Gastroesophageal sphincter (tissue), 3 donors: ENCODE measurements around the gene EWSR1.

Source experiments
- CTCF ChIP-seq, 4 experiments: fragments of 200-600 bp in 2 of 4; fragments of 450-650 bp in 2 of 4; sonication (generic) in 1 of 4; IDR thresholded peaks; one replicate each; pipeline ENCODE4 v1.5.1; 2017 to 2019; ENCODE audit warnings: antibody characterized with exemption in 4 of 4, mild to moderate bottlenecking in 2 of 4, moderate library complexity in 2 of 4
- EP300 ChIP-seq: sonication (generic); formaldehyde crosslinking; IDR thresholded peaks from one replicate; pipeline ENCODE4 v1.6.1; 2017; ENCODE audit warnings: antibody characterized with exemption, mild to moderate bottlenecking
- POLR2A ChIP-seq, 2 donors: fragments of 450-650 bp; IDR thresholded peaks; one replicate each; pipeline ENCODE4 v1.6.1; 2017; ENCODE audit warnings: antibody characterized with exemption in 2 of 2, mild to moderate bottlenecking in 2 of 2, moderate library complexity in 1 of 2
- POLR2AphosphoS5 ChIP-seq: sonication (generic); formaldehyde crosslinking; IDR thresholded peaks from one replicate; pipeline ENCODE4 v1.6.1; 2017; ENCODE audit warnings: antibody characterized with exemption

- TF ChIP-seq POLR2AphosphoS5 (no peak), CTCF (IDR thresholded peaks at IDR 0.05) (no peak), EP300 (no peak), POLR2A (IDR thresholded peaks at IDR 0.05) (no peak)
Observed at GRCh38 chr22:29270475-29271271, 2.6 kb downstream of the EWSR1 start.
